ENCODE data around the gene MUC6.

MUC6 gene

GRCh38 chr11:1031121-1031899, 5.2 kb downstream of the MUC6 start:
- Histone ChIP-seq H3K4me1 (ENCODE audit: control insufficient read depth, insufficient read depth, low read length) (no peaks in the 10 kb centered on the region), H3K36me3 (ENCODE audit: control insufficient read depth, insufficient read depth, low read length) (no peaks in the 10 kb centered on the region), H3K9me3 (ENCODE audit: control insufficient read depth, insufficient read depth, low read depth, low read length) (no peaks in the 10 kb centered on the region), H3K27ac (ENCODE audit: low read depth, low read length) (no peak overlapping the region), H3K27me3 (ENCODE audit: control insufficient read depth, insufficient read depth, low read length) (no peaks in the 10 kb centered on the region), H3K4me3 (ENCODE audit: low read depth, low read length) (no peak overlapping the region), H3K9ac (ENCODE audit: low read length) (no peak overlapping the region)

GRCh38 chr11:1030556-1030955, 6.0 kb downstream of the MUC6 start:
- Histone ChIP-seq H3K27ac (ENCODE audit: low read depth, low read length) (no peak overlapping the region), H3K9ac (ENCODE audit: low read length) (no peak overlapping the region), H3K36me3 (ENCODE audit: control insufficient read depth, insufficient read depth, low read length) (no peaks in the 10 kb centered on the region), H3K27me3 (ENCODE audit: control insufficient read depth, insufficient read depth, low read length) (no peaks in the 10 kb centered on the region), H3K4me1 (ENCODE audit: control insufficient read depth, insufficient read depth, low read length) (no peaks in the 10 kb centered on the region), H3K9me3 (ENCODE audit: control insufficient read depth, insufficient read depth, low read depth, low read length) (no peaks in the 10 kb centered on the region), H3K4me3 (ENCODE audit: low read depth, low read length) (no peak overlapping the region)

- Histone ChIP-seq H3K27me3 (ENCODE audit: control insufficient read depth, insufficient read depth, low read length) (no peaks in the 10 kb centered on the region), H3K27ac (ENCODE audit: low read depth, low read length) (no peak overlapping the region), H3K4me1 (ENCODE audit: control insufficient read depth, insufficient read depth, low read length) (no peaks in the 10 kb centered on the region), H3K9ac (ENCODE audit: low read length) (no peak overlapping the region), H3K36me3 (ENCODE audit: control insufficient read depth, insufficient read depth, low read length) (no peaks in the 10 kb centered on the region), H3K4me3 (ENCODE audit: low read depth, low read length) (no peak overlapping the region), H3K9me3 (ENCODE audit: control insufficient read depth, insufficient read depth, low read depth, low read length) (no peaks in the 10 kb centered on the region)
Observed at GRCh38 chr11:1030086-1030485, 6.4 kb downstream of the MUC6 start.

- Histone ChIP-seq H3K36me3 (ENCODE audit: control insufficient read depth, insufficient read depth, low read length) (no peaks in the 10 kb centered on the region), H3K9me3 (ENCODE audit: control insufficient read depth, insufficient read depth, low read depth, low read length) (no peaks in the 10 kb centered on the region), H3K27me3 (ENCODE audit: control insufficient read depth, insufficient read depth, low read length) (no peaks in the 10 kb centered on the region), H3K4me3 (ENCODE audit: low read depth, low read length) (no peak overlapping the region), H3K9ac (ENCODE audit: low read length) (no peak overlapping the region), H3K27ac (ENCODE audit: low read depth, low read length) (no peak overlapping the region), H3K4me1 (ENCODE audit: control insufficient read depth, insufficient read depth, low read length) (no peaks in the 10 kb centered on the region)
Observed at GRCh38 chr11:1029654-1030053, 6.9 kb downstream of the MUC6 start.

GRCh38 chr11:1029051-1029450, 7.5 kb downstream of the MUC6 start:
- H3K27ac ChIP-seq (ENCODE audit: low read depth, low read length), result no peak overlapping the region
- H3K36me3 ChIP-seq (ENCODE audit: control insufficient read depth, insufficient read depth, low read length), result no peaks in the 10 kb centered on the region
- H3K9ac ChIP-seq (ENCODE audit: low read length), result no peak overlapping the region
- H3K27me3 ChIP-seq (ENCODE audit: control insufficient read depth, insufficient read depth, low read length), result no peaks in the 10 kb centered on the region
- no peak overlapping the region for H3K4me3 ChIP-seq (ENCODE audit: low read depth, low read length)
- no peaks in the 10 kb centered on the region for H3K4me1 ChIP-seq (ENCODE audit: control insufficient read depth, insufficient read depth, low read length)
- no peaks in the 10 kb centered on the region for H3K9me3 ChIP-seq (ENCODE audit: control insufficient read depth, insufficient read depth, low read depth, low read length)

- Histone ChIP-seq H3K4me3 (ENCODE audit: low read depth, low read length) (no peak overlapping the region), H3K27ac (ENCODE audit: low read depth, low read length) (no peak overlapping the region), H3K36me3 (ENCODE audit: control insufficient read depth, insufficient read depth, low read length) (no peaks in the 10 kb centered on the region), H3K9me3 (ENCODE audit: control insufficient read depth, insufficient read depth, low read depth, low read length) (no peaks in the 10 kb centered on the region), H3K27me3 (ENCODE audit: control insufficient read depth, insufficient read depth, low read length) (no peaks in the 10 kb centered on the region), H3K9ac (ENCODE audit: low read length) (no peak overlapping the region), H3K4me1 (ENCODE audit: control insufficient read depth, insufficient read depth, low read length) (no peaks in the 10 kb centered on the region)
Observed at GRCh38 chr11:1028616-1029015, 7.9 kb downstream of the MUC6 start.

GRCh38 chr11:1028291-1028540, 8.3 kb downstream of the MUC6 start:
- Histone ChIP-seq H3K9ac (ENCODE audit: low read length) (no peak overlapping the region), H3K4me1 (ENCODE audit: control insufficient read depth, insufficient read depth, low read length) (no peaks in the 10 kb centered on the region), H3K36me3 (ENCODE audit: control insufficient read depth, insufficient read depth, low read length) (no peaks in the 10 kb centered on the region)

GRCh38 chr11:1027483-1028290, 8.8 kb downstream of the MUC6 start:
- Histone ChIP-seq H3K27me3 (ENCODE audit: control insufficient read depth, insufficient read depth, low read length) (no peaks in the 10 kb centered on the region), H3K9me3 (ENCODE audit: control insufficient read depth, insufficient read depth, low read depth, low read length) (no peaks in the 10 kb centered on the region), H3K36me3 (ENCODE audit: control insufficient read depth, insufficient read depth, low read length) (no peaks in the 10 kb centered on the region), H3K9ac (ENCODE audit: low read length) (no peak overlapping the region), H3K4me1 (ENCODE audit: control insufficient read depth, insufficient read depth, low read length) (no peaks in the 10 kb centered on the region), H3K27ac (ENCODE audit: low read depth, low read length) (peak overlapping the region; percentile 2; the same call in 1 of the 2 replicates), H3K4me3 (ENCODE audit: low read depth, low read length) (no peak overlapping the region)

More at GRCh38 chr11:1028291-1028540, 8.3 kb downstream of the MUC6 start:
- Histone ChIP-seq H3K27ac (ENCODE audit: low read depth, low read length) (no peak overlapping the region), H3K4me3 (ENCODE audit: low read depth, low read length) (no peak overlapping the region), H3K27me3 (ENCODE audit: control insufficient read depth, insufficient read depth, low read length) (no peaks in the 10 kb centered on the region), H3K9me3 (ENCODE audit: control insufficient read depth, insufficient read depth, low read depth, low read length) (no peaks in the 10 kb centered on the region)

GRCh38 chr11:1026641-1027482, 9.7 kb downstream of the MUC6 start:
- Histone ChIP-seq H3K27ac (ENCODE audit: low read depth, low read length) (0 out of 2 replicates have a peak overlapping the region, but pooled peaks have one; percentile 24), H3K36me3 (ENCODE audit: control insufficient read depth, insufficient read depth, low read length) (no peaks in the 10 kb centered on the region), H3K27me3 (ENCODE audit: control insufficient read depth, insufficient read depth, low read length) (no peaks in the 10 kb centered on the region), H3K9me3 (ENCODE audit: control insufficient read depth, insufficient read depth, low read depth, low read length) (no peaks in the 10 kb centered on the region), H3K9ac (ENCODE audit: low read length) (no peak overlapping the region), H3K4me1 (ENCODE audit: control insufficient read depth, insufficient read depth, low read length) (no peaks in the 10 kb centered on the region), H3K4me3 (ENCODE audit: low read depth, low read length) (no peak overlapping the region)

- Histone ChIP-seq H3K4me1 (ENCODE audit: control insufficient read depth, insufficient read depth, low read length) (no peaks in the 10 kb centered on the region), H3K9ac (ENCODE audit: low read length) (no peak overlapping the region), H3K27me3 (ENCODE audit: control insufficient read depth, insufficient read depth, low read length) (no peaks in the 10 kb centered on the region), H3K36me3 (ENCODE audit: control insufficient read depth, insufficient read depth, low read length) (no peaks in the 10 kb centered on the region), H3K27ac (ENCODE audit: low read depth, low read length) (0 out of 2 replicates have a peak overlapping the region, but pooled peaks have one; percentile 24), H3K9me3 (ENCODE audit: control insufficient read depth, insufficient read depth, low read depth, low read length) (no peaks in the 10 kb centered on the region), H3K4me3 (ENCODE audit: low read depth, low read length) (no peak overlapping the region)
Observed at GRCh38 chr11:1026163-1026450, 10.4 kb downstream of the MUC6 start.

Data from HUES6 (cell line).